ENCODE results near the gene CDH1. TPM values are rescaled to one million over a fixed set of nuclear protein-coding genes. Genes with fewer than 3 reads are reported as not detected.

The CDH1 gene
- total RNA-seq, 3 donors from 2014 or later (not counting 1 experiment from before 2014, with no cell fraction given), result 0.50 TPM; not detected in 2

GRCh38 chr16:68800257-68800875 is 63.3 kb downstream of the CDH1 start:
- Mint-ChIP-seq H3K36me3 (no peaks in the 10 kb centered on the region), H3K4me3 (no peak overlapping the region), H3K4me1 (no peaks in the 10 kb centered on the region), H3K27me3 (ENCODE audit: low read depth in 2 of 2) (no peaks in the 10 kb centered on the region), H3K27ac (no peak overlapping the region), H3K9me3 (no peaks in the 10 kb centered on the region)
- intact Hi-C loops (cut with micrococcal nuclease), result loop anchor here (2.0 kb wide), 1 partner anchor 272 kb away; no protein-coding TSS in a partner anchor
- WGBS (ENCODE audit: insufficient coverage), result 38% methylated on average over 5 of the region's 5 CpGs
- Histone ChIP-seq H3K27ac (ENCODE audit: low read length) (no peak overlapping the region), H3K4me1 (ENCODE audit: control insufficient read depth, insufficient read depth, low read length) (no peaks in the 10 kb centered on the region), H3K4me3 (ENCODE audit: low read length) (no peak overlapping the region), H3K36me3 (ENCODE audit: control insufficient read depth, insufficient read depth, low read length) (no peaks in the 10 kb centered on the region), H3K27me3 (ENCODE audit: control insufficient read depth, insufficient read depth, low read length) (no peaks in the 10 kb centered on the region), H3K9me3 (ENCODE audit: control insufficient read depth, insufficient read depth, low read length) (no peaks in the 10 kb centered on the region)
- peak in 1 of 2 donors; percentile 56 for DNase-seq
- TF ChIP-seq CTCF (IDR thresholded peaks at IDR 0.05), result peak; percentile 32
- ATAC-seq, result peak in 2 of 3 donors; percentile 54 to 69

- peaks cover 7 to 8% of the 10 kb centered on the region in 2 donors for H3K27me3 Mint-ChIP-seq (ENCODE audit: low read depth in 2 of 2)
- H3K36me3 Mint-ChIP-seq, result no peaks in the 10 kb centered on the region
- H3K9me3 Mint-ChIP-seq, result no peaks in the 10 kb centered on the region
- no peak overlapping the region for H3K4me3 Mint-ChIP-seq
- intact Hi-C loops (cut with micrococcal nuclease), result no loop called here
- Histone ChIP-seq H3K9me3 (ENCODE audit: control insufficient read depth, insufficient read depth, low read length) (no peaks in the 10 kb centered on the region), H3K4me1 (ENCODE audit: control insufficient read depth, insufficient read depth, low read length) (no peaks in the 10 kb centered on the region), H3K27ac (ENCODE audit: low read length) (no peak overlapping the region), H3K4me3 (ENCODE audit: low read length) (no peak overlapping the region), H3K27me3 (ENCODE audit: control insufficient read depth, insufficient read depth, low read length) (no peaks in the 10 kb centered on the region), H3K36me3 (ENCODE audit: control insufficient read depth, insufficient read depth, low read length) (no peaks in the 10 kb centered on the region)
- H3K4me1 Mint-ChIP-seq, result no peaks in the 10 kb centered on the region
- TF ChIP-seq CTCF (IDR thresholded peaks at IDR 0.05), result no peak
- no peak overlapping the region for H3K27ac Mint-ChIP-seq
- DNase-seq (no peak), ATAC-seq (no peak)
- WGBS (ENCODE audit: insufficient coverage), result 96% methylated on average over 6 of the region's 7 CpGs
These were observed 65.1 kb downstream of the CDH1 start for GRCh38 chr16:68802190-68802589.

GRCh38 chr16:68806422-68806821 is 69.3 kb downstream of the CDH1 start:
- TF ChIP-seq CTCF (IDR thresholded peaks at IDR 0.05), result no peak
- Histone ChIP-seq H3K4me3 (ENCODE audit: low read length) (no peak overlapping the region), H3K36me3 (ENCODE audit: control insufficient read depth, insufficient read depth, low read length) (no peaks in the 10 kb centered on the region), H3K27me3 (ENCODE audit: control insufficient read depth, insufficient read depth, low read length) (no peaks in the 10 kb centered on the region), H3K9me3 (ENCODE audit: control insufficient read depth, insufficient read depth, low read length) (no peaks in the 10 kb centered on the region), H3K27ac (ENCODE audit: low read length) (no peak overlapping the region), H3K4me1 (ENCODE audit: control insufficient read depth, insufficient read depth, low read length) (no peaks in the 10 kb centered on the region)
- DNase-seq (no peak), ATAC-seq (no peak)
- Mint-ChIP-seq H3K4me1 (no peaks in the 10 kb centered on the region), H3K27me3 (ENCODE audit: low read depth in 2 of 2) (peaks cover 7 to 15% of the 10 kb centered on the region in 2 donors), H3K27ac (no peak overlapping the region), H3K36me3 (no peaks in the 10 kb centered on the region), H3K9me3 (no peaks in the 10 kb centered on the region), H3K4me3 (no peak overlapping the region)
- WGBS (ENCODE audit: insufficient coverage), result 87% methylated on average over 2 of the region's 2 CpGs
- intact Hi-C loops (cut with micrococcal nuclease), result no loop called here

GRCh38 chr16:68806981-68807380 is 69.9 kb downstream of the CDH1 start:
- WGBS (ENCODE audit: insufficient coverage), result 67% methylated on average over 1 of the region's 1 CpG
- ATAC-seq (no peak), DNase-seq (no peak)
- Mint-ChIP-seq H3K4me1 (no peaks in the 10 kb centered on the region), H3K27me3 (ENCODE audit: low read depth in 2 of 2) (peaks cover 7 to 15% of the 10 kb centered on the region in 2 donors), H3K9me3 (no peaks in the 10 kb centered on the region), H3K27ac (no peak overlapping the region), H3K36me3 (no peaks in the 10 kb centered on the region), H3K4me3 (no peak overlapping the region)
- intact Hi-C loops (cut with micrococcal nuclease), result no loop called here
- H3K27me3 ChIP-seq (ENCODE audit: control insufficient read depth, insufficient read depth, low read length), result no peaks in the 10 kb centered on the region
- no peak overlapping the region for H3K27ac ChIP-seq (ENCODE audit: low read length)
- H3K4me3 ChIP-seq (ENCODE audit: low read length), result no peak overlapping the region
- H3K36me3 ChIP-seq (ENCODE audit: control insufficient read depth, insufficient read depth, low read length), result no peaks in the 10 kb centered on the region
- TF ChIP-seq CTCF (IDR thresholded peaks at IDR 0.05), result no peak
- no peaks in the 10 kb centered on the region for H3K9me3 ChIP-seq (ENCODE audit: control insufficient read depth, insufficient read depth, low read length)
- no peaks in the 10 kb centered on the region for H3K4me1 ChIP-seq (ENCODE audit: control insufficient read depth, insufficient read depth, low read length)
